ENCODE results near the gene UQCR10. TPM values are rescaled to one million over a fixed set of nuclear protein-coding genes. Genes with fewer than 3 reads are reported as not detected.

The UQCR10 gene
- total RNA-seq, 1 experiment from 2014 or later = 119 TPM

GRCh38 chr22:29739346-29739875, 27.8 kb upstream of the UQCR10 start:
- no peak overlapping the region for H3K27ac ChIP-seq (ENCODE audit: low read depth, low read length)
- H3K9me2 ChIP-seq (ENCODE audit: insufficient read depth) = no peaks in the 10 kb centered on the region
- H3K27me3 ChIP-seq (ENCODE audit: insufficient read depth, low read length) = no peaks in the 10 kb centered on the region
- no peak overlapping the region for H3K9ac ChIP-seq (ENCODE audit: low read length)
- H3K9me3 ChIP-seq (ENCODE audit: control insufficient read depth in 1 of 2, insufficient read depth in 1 of 2, low read depth in 1 of 2, low read length in 2 of 2) = no peaks in the 10 kb centered on the region
- H3K79me2 ChIP-seq (ENCODE audit: insufficient read depth, low read length) = no peaks in the 10 kb centered on the region
- no peak for DNase-seq (ENCODE audit: low read depth, low spot score)
- intact Hi-C loops (cut with micrococcal nuclease) = no loop called here
- RAD21 ChIA-PET (ENCODE audit: low non-redundant PET in 1 of 2, low total read pairs in 2 of 2, uncharacterized antibody in 2 of 2, unreplicated experiment in 2 of 2) = no interaction called here
- BruUV-seq (replicated peaks) = no TSS peak
- H3K4me2 ChIP-seq (ENCODE audit: low read length) = no peak overlapping the region
- POLR2A ChIA-PET = no interaction called here
- H4K20me1 ChIP-seq (ENCODE audit: insufficient read depth) = no peaks in the 10 kb centered on the region
- CTCF ChIA-PET = no interaction called here
- no peak overlapping the region for H2AFZ ChIP-seq (ENCODE audit: low read depth, low read length, poor library complexity, severe bottlenecking)
- no peaks in the 10 kb centered on the region for H3K4me1 ChIP-seq (ENCODE audit: control insufficient read depth in 1 of 2, insufficient read depth in 2 of 2, low read length in 2 of 2)
- ATAC-seq = no peak
- H3K4me3 ChIP-seq (replicated peaks in 1 of 2; ENCODE audit: low read depth in 1 of 2, low read length in 2 of 2) = no peak overlapping the region
- no peaks in the 10 kb centered on the region for H3K36me3 ChIP-seq (ENCODE audit: control insufficient read depth in 1 of 2, insufficient read depth in 2 of 2, low read length in 2 of 2)
- TF ChIP-seq FOSL1 (IDR thresholded peaks at IDR 0.05; ENCODE audit: low read depth) = no peak
- TF ChIP-seq YY1 (IDR thresholded peaks at IDR 0.05; ENCODE audit: extremely low read depth, insufficient replicate concordance, low read depth, low read length) = no peak
- no peak for TF ChIP-seq SRF (IDR thresholded peaks at IDR 0.05; ENCODE audit: low read depth)
- TF ChIP-seq ZNF274 (IDR thresholded peaks at IDR 0.05; ENCODE audit: low read depth, low read length) = no peak
- no peak for TF ChIP-seq EZH2 (IDR thresholded peaks at IDR 0.05)
- no peak for TF ChIP-seq JUND (IDR thresholded peaks at IDR 0.05)
- TF ChIP-seq ATF3 (IDR thresholded peaks at IDR 0.05) = no peak

GRCh38 chr22:29740216-29740615, 27.0 kb upstream of the UQCR10 start:
- intact Hi-C loops (cut with micrococcal nuclease) = no loop called here
- DNase-seq (ENCODE audit: low read depth, low spot score) (no peak), ATAC-seq (no peak)
- Histone ChIP-seq H3K9me3 (ENCODE audit: control insufficient read depth in 1 of 2, insufficient read depth in 1 of 2, low read depth in 1 of 2, low read length in 2 of 2) (no peaks in the 10 kb centered on the region), H4K20me1 (ENCODE audit: insufficient read depth) (no peaks in the 10 kb centered on the region), H3K27me3 (ENCODE audit: insufficient read depth, low read length) (no peaks in the 10 kb centered on the region), H3K36me3 (ENCODE audit: control insufficient read depth in 1 of 2, insufficient read depth in 2 of 2, low read length in 2 of 2) (no peaks in the 10 kb centered on the region; a peak in 1 of 4 replicates), H3K4me2 (ENCODE audit: low read length) (no peak overlapping the region), H3K27ac (ENCODE audit: low read depth, low read length) (no peak overlapping the region), H3K79me2 (ENCODE audit: insufficient read depth, low read length) (no peaks in the 10 kb centered on the region), H3K9me2 (ENCODE audit: insufficient read depth) (no peaks in the 10 kb centered on the region), H3K9ac (ENCODE audit: low read length) (no peak overlapping the region), H3K4me1 (ENCODE audit: control insufficient read depth in 1 of 2, insufficient read depth in 2 of 2, low read length in 2 of 2) (no peaks in the 10 kb centered on the region), H3K4me3 (replicated peaks in 1 of 2; ENCODE audit: low read depth in 1 of 2, low read length in 2 of 2) (no peak overlapping the region), H2AFZ (ENCODE audit: low read depth, low read length, poor library complexity, severe bottlenecking) (no peak overlapping the region)
- BruUV-seq (replicated peaks) = no TSS peak
- ChIA-PET POLR2A (no interaction called here), CTCF (no interaction called here), RAD21 (ENCODE audit: low non-redundant PET in 1 of 2, low total read pairs in 2 of 2, uncharacterized antibody in 2 of 2, unreplicated experiment in 2 of 2) (no interaction called here)
- TF ChIP-seq ZFX (IDR thresholded peaks at IDR 0.05) (no peak), YY1 (IDR thresholded peaks at IDR 0.05; ENCODE audit: extremely low read depth, insufficient replicate concordance, low read depth, low read length) (no peak), EGR1 (IDR thresholded peaks at IDR 0.05; ENCODE audit: low read depth) (no peak), SRF (IDR thresholded peaks at IDR 0.05; ENCODE audit: low read depth) (no peak)

All from HCT116 (cell line).